ENCODE measurements around the gene CDHR5.

DNA sequence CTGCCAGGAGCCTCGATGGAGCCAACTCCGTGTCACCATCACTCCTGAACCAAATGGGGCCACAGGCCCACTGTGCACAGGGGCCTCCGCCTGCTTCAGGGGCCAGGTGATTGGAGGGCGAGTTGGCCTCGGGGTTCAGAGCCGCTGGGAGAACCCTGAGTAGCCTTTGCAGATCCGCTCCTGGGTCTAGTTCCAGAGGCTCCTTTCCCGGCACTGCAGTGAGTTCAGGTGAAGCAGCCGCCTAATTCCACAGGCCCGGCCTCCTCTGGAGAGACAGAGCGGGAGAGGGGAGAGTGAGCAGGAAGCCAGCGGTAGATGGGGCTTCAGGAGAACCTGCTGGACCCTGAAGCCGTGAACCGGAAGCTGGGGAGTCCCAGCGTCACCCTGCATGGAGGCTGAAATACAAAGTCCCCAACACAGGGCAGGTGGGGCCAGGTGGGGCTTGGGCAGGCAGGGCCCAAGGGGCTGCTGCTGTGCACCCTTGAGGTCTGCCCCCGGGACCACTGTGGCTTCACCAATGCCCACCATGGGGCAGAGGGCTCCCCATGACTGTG, 34.9 kb upstream of the CDHR5 start:
- TF ChIP-seq YY1 (IDR thresholded peaks at IDR 0.05; ENCODE audit: low read depth): no peak
- no peak for TF ChIP-seq ELF1 (IDR thresholded peaks at IDR 0.05)
- TF ChIP-seq, protein P1, sequence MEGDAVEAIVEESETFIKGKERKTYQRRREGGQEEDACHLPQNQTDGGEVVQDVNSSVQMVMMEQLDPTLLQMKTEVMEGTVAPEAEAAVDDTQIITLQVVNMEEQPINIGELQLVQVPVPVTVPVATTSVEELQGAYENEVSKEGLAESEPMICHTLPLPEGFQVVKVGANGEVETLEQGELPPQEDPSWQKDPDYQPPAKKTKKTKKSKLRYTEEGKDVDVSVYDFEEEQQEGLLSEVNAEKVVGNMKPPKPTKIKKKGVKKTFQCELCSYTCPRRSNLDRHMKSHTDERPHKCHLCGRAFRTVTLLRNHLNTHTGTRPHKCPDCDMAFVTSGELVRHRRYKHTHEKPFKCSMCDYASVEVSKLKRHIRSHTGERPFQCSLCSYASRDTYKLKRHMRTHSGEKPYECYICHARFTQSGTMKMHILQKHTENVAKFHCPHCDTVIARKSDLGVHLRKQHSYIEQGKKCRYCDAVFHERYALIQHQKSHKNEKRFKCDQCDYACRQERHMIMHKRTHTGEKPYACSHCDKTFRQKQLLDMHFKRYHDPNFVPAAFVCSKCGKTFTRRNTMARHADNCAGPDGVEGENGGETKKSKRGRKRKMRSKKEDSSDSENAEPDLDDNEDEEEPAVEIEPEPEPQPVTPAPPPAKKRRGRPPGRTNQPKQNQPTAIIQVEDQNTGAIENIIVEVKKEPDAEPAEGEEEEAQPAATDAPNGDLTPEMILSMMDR (IDR thresholded peaks at IDR 0.05): no peak
- no peak for TF ChIP-seq EP300 (IDR thresholded peaks at IDR 0.05; ENCODE audit: borderline replicate concordance in 1 of 2, low read depth in 1 of 2, low read length in 1 of 2)
